Mucosa of stomach (tissue), 1 donor: ENCODE results near the gene EPB41L1.

Experiments used
- H3K27me3 ChIP-seq: one replicate; pipeline ENCODE4 v1.7.0; 2013; ENCODE audit warnings: mild to moderate bottlenecking, low read length; ENCODE audit not compliant: control insufficient read depth, insufficient read depth
- H3K36me3 ChIP-seq: one replicate; pipeline ENCODE4 v1.7.0; 2013; ENCODE audit warnings: low read length; ENCODE audit not compliant: control insufficient read depth, insufficient read depth
- H3K4me1 ChIP-seq: one replicate; pipeline ENCODE4 v1.7.0; 2013; ENCODE audit warnings: mild to moderate bottlenecking, low read length; ENCODE audit not compliant: control insufficient read depth, insufficient read depth
- H3K4me3 ChIP-seq: one replicate; pipeline ENCODE4 v1.7.0; 2013; ENCODE audit warnings: low read length
- H3K9ac ChIP-seq: one replicate; pipeline ENCODE4 v1.7.0; 2013; ENCODE audit warnings: mild to moderate bottlenecking, low read length, moderate library complexity
- H3K9me3 ChIP-seq: one replicate; pipeline ENCODE4 v1.7.0; 2013; ENCODE audit warnings: mild to moderate bottlenecking, low read length, moderate library complexity; ENCODE audit not compliant: control insufficient read depth
- donor health status: Pancreatic carcinoma.

Gene EPB41L1

DNA sequence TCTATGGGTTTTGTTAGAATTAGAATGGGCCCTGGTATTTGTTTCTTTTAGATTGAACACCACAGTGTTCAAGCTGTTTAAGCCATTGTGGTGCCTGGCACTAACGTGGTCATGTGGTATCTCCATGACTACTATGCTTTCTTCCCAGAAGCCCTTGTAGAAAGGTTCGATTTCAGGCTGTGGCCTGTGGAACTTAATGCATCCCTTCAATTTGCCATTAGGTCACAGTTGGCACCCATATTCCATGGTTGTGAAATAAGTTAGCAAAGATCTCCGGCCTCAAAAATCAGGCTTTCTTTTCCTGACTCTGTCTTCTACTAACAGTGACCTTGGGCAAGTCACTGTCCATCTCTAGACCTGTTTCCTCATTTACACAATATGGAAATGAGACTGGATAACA, 50.5 kb downstream of the EPB41L1 start:
- Histone ChIP-seq H3K4me1 (no peaks in the 10 kb centered on the region), H3K27me3 (no peaks in the 10 kb centered on the region), H3K9ac (no peak overlapping the region), H3K36me3 (peaks cover 9% of the 10 kb centered on the region), H3K9me3 (no peaks in the 10 kb centered on the region), H3K4me3 (no peak overlapping the region)

GRCh38 chr20:36206068-36206467, 51.5 kb downstream of the EPB41L1 start:
- H3K36me3 ChIP-seq = peaks cover 1% of the 10 kb centered on the region
- no peak overlapping the region for H3K4me3 ChIP-seq
- H3K4me1 ChIP-seq = no peaks in the 10 kb centered on the region
- no peak overlapping the region for H3K9ac ChIP-seq
- H3K27me3 ChIP-seq = no peaks in the 10 kb centered on the region
- no peaks in the 10 kb centered on the region for H3K9me3 ChIP-seq

- Histone ChIP-seq H3K36me3 (no peaks in the 10 kb centered on the region), H3K9ac (no peak overlapping the region), H3K27me3 (no peaks in the 10 kb centered on the region), H3K9me3 (no peaks in the 10 kb centered on the region), H3K4me3 (no peak overlapping the region), H3K4me1 (no peaks in the 10 kb centered on the region)
These were observed 52.1 kb downstream of the EPB41L1 start for GRCh38 chr20:36206641-36207040.

GRCh38 chr20:36207602-36208001, 53.1 kb downstream of the EPB41L1 start:
- Histone ChIP-seq H3K4me1 (no peaks in the 10 kb centered on the region), H3K9me3 (no peaks in the 10 kb centered on the region), H3K9ac (no peak overlapping the region), H3K36me3 (no peaks in the 10 kb centered on the region), H3K27me3 (no peaks in the 10 kb centered on the region), H3K4me3 (no peak overlapping the region)

- Histone ChIP-seq H3K4me1 (no peaks in the 10 kb centered on the region), H3K36me3 (no peaks in the 10 kb centered on the region), H3K9me3 (no peaks in the 10 kb centered on the region), H3K9ac (no peak overlapping the region), H3K4me3 (no peak overlapping the region), H3K27me3 (no peaks in the 10 kb centered on the region)
These were observed 53.7 kb downstream of the EPB41L1 start for GRCh38 chr20:36208257-36208656.

GRCh38 chr20:36210436-36211021, 56.0 kb downstream of the EPB41L1 start:
- Histone ChIP-seq H3K36me3 (peaks cover 4% of the 10 kb centered on the region), H3K4me1 (no peaks in the 10 kb centered on the region), H3K27me3 (no peaks in the 10 kb centered on the region), H3K9me3 (no peaks in the 10 kb centered on the region), H3K9ac (no peak overlapping the region), H3K4me3 (no peak overlapping the region)

- no peaks in the 10 kb centered on the region for H3K27me3 ChIP-seq
- no peaks in the 10 kb centered on the region for H3K9me3 ChIP-seq
- H3K4me3 ChIP-seq = no peak overlapping the region
- no peak overlapping the region for H3K9ac ChIP-seq
- H3K36me3 ChIP-seq = peaks cover 4% of the 10 kb centered on the region
- H3K4me1 ChIP-seq = no peaks in the 10 kb centered on the region
These were observed 58.8 kb downstream of the EPB41L1 start for GRCh38 chr20:36213362-36213761.

- Histone ChIP-seq H3K36me3 (peaks cover 8% of the 10 kb centered on the region), H3K9ac (no peak overlapping the region), H3K9me3 (no peaks in the 10 kb centered on the region), H3K4me1 (no peaks in the 10 kb centered on the region), H3K27me3 (no peaks in the 10 kb centered on the region), H3K4me3 (no peak overlapping the region)
These were observed 60.2 kb downstream of the EPB41L1 start for GRCh38 chr20:36214684-36215256.

GRCh38 chr20:36215778-36216177, 61.2 kb downstream of the EPB41L1 start:
- no peak overlapping the region for H3K4me3 ChIP-seq
- H3K9ac ChIP-seq = no peak overlapping the region
- H3K4me1 ChIP-seq = no peaks in the 10 kb centered on the region
- H3K27me3 ChIP-seq = no peaks in the 10 kb centered on the region
- H3K36me3 ChIP-seq = peaks cover 8% of the 10 kb centered on the region
- H3K9me3 ChIP-seq = no peaks in the 10 kb centered on the region

GRCh38 chr20:36216314-36217025, 61.9 kb downstream of the EPB41L1 start:
- no peak overlapping the region for H3K4me3 ChIP-seq
- no peaks in the 10 kb centered on the region for H3K4me1 ChIP-seq
- H3K36me3 ChIP-seq = peaks cover 9% of the 10 kb centered on the region
- no peaks in the 10 kb centered on the region for H3K27me3 ChIP-seq
- H3K9me3 ChIP-seq = no peaks in the 10 kb centered on the region
- H3K9ac ChIP-seq = no peak overlapping the region

- no peaks in the 10 kb centered on the region for H3K27me3 ChIP-seq
- H3K4me3 ChIP-seq = no peak overlapping the region
- peaks cover 16% of the 10 kb centered on the region for H3K36me3 ChIP-seq
- no peaks in the 10 kb centered on the region for H3K4me1 ChIP-seq
- no peak overlapping the region for H3K9ac ChIP-seq
- no peaks in the 10 kb centered on the region for H3K9me3 ChIP-seq
These were observed 62.7 kb downstream of the EPB41L1 start for GRCh38 chr20:36217226-36217625.

DNA sequence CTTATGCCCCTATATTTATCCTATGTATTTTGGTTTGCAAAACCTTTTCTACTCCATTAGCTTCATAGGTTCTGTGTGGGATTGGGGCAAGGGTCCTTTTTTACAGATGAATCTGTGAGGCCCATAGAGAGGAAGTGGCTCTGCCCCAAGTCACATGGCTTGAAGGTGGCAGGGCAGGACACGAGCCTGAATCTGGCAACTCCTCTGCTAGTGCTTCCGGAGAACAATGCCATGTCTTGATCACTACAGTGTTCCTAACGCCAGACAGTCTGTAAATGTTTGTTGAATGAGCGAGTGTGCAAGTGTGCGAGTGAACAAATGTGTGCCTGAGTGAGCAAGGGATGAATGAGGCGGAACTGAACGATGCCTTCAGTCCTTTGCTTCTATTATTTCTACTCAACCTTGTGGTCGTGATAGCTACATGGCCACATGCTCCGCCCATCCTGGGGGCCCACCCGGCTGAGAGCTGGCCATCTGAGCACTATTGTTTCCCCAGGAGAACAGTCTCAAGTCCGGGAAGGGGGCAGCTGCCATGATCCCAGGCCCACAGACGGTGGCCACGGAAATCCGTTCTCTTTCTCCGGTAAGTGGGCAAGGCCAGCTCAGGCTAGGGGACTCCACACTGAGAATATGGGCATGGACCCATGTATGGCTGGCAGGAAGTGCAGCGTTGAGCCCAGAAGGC, 64.0 kb downstream of the EPB41L1 start:
- no peak overlapping the region for H3K9ac ChIP-seq
- no peaks in the 10 kb centered on the region for H3K27me3 ChIP-seq
- H3K4me1 ChIP-seq = no peaks in the 10 kb centered on the region
- H3K4me3 ChIP-seq = no peak overlapping the region
- peaks cover 17% of the 10 kb centered on the region for H3K36me3 ChIP-seq
- no peaks in the 10 kb centered on the region for H3K9me3 ChIP-seq
